Measurements from ENCODE around the gene PGBD5. TPM values are rescaled to one million over a fixed set of nuclear protein-coding genes. Genes with fewer than 3 reads are reported as not detected.

PGBD5 gene
- polyA plus RNA-seq, 4 donors = 5.7 to 7.3 (median 6.7) TPM

DNA sequence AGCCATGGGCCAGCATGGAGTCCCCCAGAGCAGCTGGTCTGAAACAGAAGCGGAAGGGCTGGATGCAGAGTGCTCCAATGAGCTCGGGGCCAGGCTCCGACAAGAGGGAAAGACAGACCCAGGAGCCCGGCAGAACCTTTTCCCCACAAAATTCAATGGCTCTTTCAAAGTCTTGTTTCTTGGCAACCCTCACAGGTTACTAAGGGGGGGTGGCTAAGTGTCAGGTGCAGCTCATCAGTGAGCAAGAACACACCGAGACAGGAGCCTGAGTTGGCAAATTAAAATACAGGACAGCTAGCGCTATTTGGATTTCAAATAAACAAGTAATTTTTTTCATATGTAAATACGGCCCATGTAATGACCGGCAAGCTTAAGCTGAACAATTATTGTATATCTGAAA lies 27.3 kb downstream of the PGBD5 start:
- DNase-seq (ENCODE audit: low read depth in 4 of 4, low spot score in 3 of 4) = no peak

DNA sequence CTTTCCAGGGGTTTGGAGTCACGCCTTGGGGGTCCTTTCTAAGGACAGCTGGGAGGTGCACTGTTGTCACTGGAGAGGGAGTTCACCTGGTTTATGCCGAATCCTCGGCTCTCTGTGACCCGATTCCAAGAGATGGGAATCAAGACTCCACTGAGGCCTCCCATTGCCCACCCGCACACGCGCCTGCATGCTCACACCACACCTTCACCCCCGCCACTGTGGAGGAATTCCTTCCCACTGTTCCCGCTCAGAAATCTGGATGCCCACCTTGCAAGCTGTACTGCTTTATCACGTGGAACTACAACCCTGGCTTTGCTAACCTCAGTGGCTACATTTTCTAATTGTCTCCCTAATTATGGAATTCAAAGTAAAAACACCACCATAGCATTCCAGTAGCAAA lies 29.2 kb downstream of the PGBD5 start:
- no peak for DNase-seq (ENCODE audit: low read depth in 4 of 4, low spot score in 3 of 4)

DNA sequence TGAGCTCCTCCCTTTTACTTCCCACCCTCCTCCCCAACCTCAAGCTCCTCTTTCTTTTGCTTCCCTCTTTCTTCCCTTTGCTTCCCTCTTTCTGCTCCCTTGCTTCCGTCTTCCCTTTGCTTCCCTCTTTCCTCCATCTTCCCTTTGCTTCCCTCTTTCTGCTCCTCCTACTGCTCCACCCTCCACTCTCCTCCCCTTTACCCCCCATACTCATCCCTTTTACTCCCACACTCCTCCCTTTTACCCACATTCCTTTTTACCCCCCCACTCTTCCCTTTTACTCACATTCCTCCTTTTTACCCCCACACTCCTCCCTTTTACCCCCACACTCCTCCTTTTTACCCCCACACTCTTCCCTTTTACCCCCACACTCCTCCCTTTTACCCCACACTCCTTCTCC lies 30.2 kb downstream of the PGBD5 start:
- no peak for DNase-seq (ENCODE audit: low read depth in 4 of 4, low spot score in 3 of 4)

DNA sequence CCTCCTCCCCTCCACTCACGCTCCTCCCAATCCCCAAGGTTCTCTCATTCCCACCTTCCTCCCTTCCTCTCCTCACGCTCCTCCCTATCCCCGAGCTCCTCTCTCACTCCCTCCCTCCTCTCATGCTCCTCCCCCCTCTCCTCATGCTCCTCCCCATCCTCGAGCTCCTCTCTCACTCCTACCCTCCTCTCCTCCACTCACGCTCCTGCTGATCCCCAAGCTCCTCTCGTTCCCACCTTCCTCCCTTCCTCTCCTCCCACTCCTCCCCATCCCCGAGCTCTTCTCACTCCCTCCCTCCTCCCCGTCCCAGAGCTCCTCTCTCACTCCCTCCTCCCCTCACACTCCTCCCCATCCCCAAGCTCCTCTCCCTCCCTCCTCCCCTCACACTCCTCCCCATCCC lies 31.4 kb downstream of the PGBD5 start:
- no peak for DNase-seq (ENCODE audit: low read depth in 4 of 4, low spot score in 3 of 4)

DNA sequence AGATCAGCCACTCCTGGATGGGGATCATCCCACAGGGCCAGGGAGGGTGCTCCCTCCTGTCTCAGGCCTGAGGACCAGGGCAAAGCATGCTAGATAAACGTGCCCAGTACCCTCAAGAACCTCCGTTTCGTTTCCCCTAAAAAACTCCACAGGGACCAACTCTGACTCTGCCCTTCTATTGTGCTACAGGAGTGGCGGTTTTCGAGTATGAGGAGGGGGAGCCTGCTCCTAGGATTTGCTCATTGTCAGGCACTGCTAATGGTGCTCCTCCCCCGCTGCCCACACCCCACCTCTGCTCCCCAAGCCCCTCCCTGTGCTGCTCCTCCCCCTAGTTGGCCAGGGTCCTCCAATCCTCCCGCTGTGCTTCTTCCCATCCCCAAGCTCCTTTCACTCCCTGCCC lies 32.0 kb downstream of the PGBD5 start:
- DNase-seq (ENCODE audit: low read depth in 4 of 4, low spot score in 3 of 4) = no peak

DNA sequence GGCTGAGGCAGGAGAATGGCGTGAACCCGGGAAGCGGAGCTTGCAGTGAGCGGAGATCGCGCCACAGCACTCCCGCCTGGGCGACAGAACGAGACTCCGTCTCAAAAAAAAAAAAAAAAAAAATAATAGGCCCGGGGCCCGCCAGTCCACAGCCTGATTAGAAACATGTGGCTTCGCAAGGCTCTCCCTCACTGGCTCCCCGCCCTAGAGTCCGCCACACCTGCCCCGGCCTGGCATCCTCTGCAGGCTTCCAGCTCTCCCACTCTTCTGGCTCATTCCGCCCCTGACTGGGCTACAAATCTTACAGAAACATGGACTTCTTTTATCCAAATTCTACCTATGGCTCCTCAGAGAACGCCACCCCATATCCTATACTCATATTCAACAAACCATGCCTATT lies 32.4 kb downstream of the PGBD5 start:
- no peak for DNase-seq (ENCODE audit: low read depth in 4 of 4, low spot score in 3 of 4)

DNA sequence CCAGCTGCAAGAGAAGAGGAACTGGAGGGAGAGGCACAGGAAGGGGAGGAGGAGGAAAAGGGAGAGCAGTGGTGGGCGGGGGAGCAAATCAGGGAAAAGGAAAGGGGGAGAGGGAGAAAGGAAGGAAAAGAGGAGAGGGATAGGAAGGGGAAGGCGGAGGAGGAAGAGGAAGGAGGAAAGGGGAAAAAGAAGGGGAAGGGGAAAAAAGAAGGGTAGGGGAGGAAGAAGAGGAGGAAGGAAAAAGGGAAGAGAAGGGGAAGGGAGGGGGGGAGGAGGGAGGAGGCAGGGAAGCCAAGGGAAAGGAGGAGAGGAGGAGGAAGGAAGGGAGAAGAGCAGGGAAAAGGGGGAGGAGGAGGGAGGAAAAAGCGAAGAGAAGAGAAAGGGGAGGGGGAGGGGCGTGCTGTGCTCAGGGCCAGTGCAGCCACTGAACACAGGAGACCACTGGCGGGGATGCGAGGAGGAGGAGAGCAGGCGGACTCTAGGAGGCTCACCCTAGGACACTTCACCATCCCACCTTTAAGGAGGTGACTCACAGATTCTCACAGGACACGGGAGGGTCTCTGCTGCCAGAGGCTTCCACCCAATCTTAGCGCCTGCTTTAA lies 33.1 kb downstream of the PGBD5 start:
- DNase-seq (ENCODE audit: low read depth in 4 of 4, low spot score in 3 of 4) = no peak

DNA sequence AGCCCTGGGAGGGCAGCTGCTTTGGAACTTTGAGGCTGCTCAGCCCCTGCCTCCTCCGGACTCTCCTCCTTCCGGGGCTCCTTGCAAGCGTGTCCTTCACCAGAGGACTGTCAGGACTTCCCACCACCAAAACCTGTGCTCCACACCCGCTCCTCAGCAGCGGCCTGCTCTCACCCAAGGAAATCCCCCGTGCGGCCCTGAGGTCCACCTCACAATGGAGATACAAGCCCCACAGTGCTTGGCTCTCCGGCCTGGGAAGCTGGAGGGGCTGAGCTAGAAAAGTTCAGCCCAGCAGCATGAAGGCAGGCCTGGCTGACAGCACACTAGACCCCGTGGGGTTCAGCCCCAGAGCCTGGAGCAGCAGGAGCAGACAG lies 33.6 kb downstream of the PGBD5 start:
- DNase-seq (ENCODE audit: low read depth in 4 of 4, low spot score in 3 of 4) = no peak

DNA sequence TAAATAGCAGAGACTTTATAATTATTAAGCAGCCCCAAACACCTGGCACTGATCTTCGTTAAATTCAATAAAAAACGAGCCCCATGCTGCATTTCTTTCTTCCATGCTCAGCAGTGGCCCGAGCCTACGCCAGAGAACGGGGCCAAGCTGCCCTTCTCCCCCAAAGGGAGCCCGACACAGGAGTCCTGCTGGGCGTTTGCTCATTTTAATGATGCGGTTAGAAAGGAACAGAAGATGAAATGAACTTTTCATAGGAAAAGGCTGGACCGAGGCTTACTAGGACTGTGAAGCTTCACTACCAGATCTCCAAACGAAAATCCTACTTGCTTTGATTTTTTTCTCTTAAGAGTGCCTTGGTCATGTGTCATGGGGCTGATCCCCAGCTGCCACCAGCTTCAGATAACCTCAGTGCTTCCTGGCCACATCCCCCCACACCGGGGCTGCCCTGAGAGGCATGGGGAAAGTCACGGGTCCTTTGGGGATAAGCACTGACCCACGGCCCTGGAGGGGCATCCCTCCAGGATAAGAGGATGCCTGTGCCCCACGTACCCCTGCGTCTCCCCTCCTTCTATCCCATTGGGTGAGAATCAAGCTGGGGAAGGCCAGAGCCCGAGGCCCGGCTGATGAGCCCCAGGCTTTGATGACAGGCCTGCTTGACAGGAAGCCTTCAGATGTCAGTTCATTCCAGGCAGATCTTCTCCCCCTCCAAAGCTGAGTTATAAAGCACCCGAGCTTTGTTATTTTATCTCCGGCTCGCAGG lies 34.2 kb downstream of the PGBD5 start:
- DNase-seq (ENCODE audit: low read depth in 4 of 4, low spot score in 3 of 4) = no peak

DNA sequence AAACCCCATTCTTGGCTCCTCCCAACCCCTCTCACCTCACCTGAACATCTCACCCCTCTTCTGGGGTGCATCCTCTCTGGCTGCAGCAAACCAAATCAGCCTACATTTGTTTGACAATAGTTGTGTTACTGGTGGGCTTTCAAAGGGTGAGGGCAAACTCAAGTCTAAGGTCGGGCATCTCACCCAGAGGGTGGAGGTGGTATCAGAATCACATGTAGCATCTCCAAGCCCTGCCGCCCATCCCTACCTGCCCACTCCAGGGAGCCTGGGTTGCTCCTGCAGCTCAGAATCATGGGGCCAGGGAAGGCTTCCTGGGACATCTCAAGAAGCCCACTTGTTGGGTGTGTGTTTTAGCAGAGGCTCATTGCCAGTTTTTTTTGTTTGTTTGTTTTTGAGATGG lies 35.8 kb downstream of the PGBD5 start:
- DNase-seq (ENCODE audit: low read depth in 4 of 4, low spot score in 3 of 4) = no peak

DNA sequence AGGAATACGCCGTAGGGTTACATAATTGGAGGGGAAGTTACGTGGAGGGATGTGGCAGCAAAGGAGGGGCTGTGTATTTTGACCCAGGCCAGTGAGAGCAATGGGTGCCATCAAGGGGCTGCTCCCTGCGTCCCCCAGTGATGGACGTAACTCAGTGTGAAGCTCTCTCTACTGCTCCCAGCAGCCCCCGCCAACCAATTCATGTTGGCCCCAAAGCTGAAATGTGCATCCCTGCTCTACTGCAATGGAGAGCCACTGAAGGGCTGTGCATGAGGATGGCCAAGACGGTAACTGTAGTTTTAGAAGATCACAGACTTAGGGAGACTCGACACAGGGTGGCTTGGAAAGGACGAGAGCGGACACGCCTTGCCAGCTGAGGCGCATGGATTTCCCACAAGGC lies 38.3 kb downstream of the PGBD5 start:
- DNase-seq (ENCODE audit: low read depth in 4 of 4, low spot score in 3 of 4) = no peak

DNA sequence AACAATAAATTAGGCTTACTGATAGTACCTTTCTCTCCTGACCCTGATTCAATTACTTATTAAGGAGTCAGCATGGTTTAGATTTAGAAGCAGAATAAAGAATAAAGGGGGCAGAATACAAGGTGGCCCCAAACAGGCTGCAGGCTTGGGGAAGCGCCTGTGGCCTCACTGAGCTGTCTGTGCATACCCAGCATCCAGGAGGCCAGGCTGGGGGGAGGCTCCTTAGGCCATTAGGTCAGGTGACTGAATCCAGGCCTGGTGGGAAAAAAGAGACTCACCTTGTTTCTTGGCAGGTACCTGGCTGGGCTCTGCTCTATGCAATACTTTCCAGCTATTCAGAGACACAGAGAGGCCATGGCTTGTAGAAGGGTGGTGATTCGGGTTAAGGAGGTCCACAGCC lies 38.8 kb downstream of the PGBD5 start:
- DNase-seq (ENCODE audit: low read depth in 4 of 4, low spot score in 3 of 4) = no peak

DNA sequence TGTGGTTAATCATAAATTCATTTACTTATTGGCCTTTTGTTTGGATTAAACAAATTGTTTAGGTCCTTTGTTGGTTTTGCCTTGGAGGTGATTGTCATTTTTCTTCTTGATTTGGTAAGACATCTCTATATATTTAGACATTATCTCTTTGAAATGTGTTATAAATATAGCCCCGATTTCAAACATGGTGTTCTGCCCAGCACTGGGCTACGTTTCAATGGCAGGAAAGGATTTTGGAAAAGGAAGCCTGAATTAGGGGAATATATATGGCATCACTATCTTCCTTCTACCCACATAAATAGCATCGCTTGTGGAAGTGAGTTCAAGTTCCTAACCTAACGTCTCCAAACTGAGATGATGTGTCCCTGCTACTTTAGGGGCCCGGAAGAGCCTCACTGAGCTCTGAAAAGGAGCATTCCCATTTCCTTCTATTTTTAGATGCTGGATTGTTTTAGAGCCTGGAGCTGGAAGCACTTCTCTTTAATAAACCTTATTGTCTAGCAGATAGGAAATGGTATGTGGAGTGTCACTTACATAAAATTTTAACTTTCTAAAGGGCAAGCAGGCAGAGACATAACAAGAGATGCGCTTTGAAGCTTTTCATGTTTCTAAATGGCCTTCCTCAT lies 39.4 kb downstream of the PGBD5 start:
- DNase-seq (ENCODE audit: low read depth in 4 of 4, low spot score in 3 of 4) = no peak

DNA sequence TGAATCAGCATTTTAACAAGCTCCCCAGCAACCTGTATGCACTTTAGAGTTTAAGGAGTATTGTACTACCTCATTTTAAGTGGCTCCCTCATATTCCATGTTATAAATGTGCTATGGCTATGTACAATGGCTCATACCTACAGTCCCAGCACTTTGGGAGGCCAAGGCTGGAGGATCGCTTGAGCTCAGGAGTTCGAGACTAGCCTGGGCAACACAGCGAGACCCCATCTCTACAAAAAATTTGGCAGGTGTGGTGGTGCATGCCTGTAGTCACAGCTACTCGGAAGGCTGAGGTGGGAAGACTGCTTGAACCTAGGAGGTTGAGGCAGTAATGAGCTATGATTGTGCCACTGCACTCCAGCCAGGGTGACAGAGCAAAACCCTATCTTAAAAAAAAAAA lies 40.2 kb downstream of the PGBD5 start:
- DNase-seq (ENCODE audit: low read depth in 4 of 4, low spot score in 3 of 4) = no peak

DNA sequence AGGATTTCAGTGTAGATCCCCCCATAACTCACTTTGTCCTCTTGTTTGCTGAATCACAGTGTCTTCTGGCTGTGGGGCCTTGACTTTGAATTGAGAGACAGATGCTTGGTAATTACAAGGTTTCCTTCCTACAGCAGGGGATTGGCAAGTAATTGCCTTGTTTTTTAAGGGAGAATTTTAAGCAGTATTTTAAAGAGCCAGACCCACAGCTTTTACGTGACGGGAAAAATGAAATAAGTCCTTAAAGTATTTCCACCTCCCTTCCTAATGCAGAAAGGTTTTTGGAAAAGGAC lies 41.0 kb downstream of the PGBD5 start:
- DNase-seq (ENCODE audit: low read depth in 4 of 4, low spot score in 3 of 4) = no peak

DNA sequence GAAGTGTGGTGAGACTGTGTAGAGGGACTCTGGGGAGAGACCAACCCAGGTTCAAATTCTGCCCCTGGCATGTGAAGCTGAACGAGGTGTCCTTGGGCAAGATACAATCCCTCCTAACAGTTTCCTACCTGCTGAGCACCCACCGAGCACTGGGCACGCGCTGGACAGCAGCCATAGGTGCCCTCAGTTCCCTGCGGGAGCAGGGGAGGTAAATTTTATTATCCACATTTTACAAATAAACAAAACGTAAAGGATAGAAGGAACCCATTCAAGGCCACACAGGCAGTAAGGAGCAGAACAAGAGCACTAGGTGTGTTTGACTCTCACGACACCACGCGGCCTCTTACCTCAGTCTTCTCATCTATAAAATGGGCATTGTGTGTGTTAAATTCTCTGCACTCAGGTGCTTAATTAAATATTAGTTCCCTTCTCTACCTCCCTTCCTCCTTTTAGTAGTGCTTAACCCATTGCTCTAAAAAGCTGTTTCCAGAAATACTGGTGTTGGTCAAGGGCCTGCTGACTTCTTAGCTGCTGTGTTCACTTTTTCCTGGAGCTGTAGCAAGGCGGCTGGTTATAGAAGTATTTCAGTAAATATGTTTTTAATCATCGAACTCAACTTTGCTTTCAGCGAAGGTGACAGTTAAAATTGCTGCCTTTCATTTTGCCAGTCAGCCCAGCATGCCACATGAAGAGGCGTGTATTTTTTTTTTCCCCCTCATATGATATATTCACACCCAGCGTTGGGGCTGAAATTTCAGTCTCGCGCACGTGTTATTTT lies 41.6 kb downstream of the PGBD5 start:
- DNase-seq (ENCODE audit: low read depth in 4 of 4, low spot score in 3 of 4) = no peak

DNA sequence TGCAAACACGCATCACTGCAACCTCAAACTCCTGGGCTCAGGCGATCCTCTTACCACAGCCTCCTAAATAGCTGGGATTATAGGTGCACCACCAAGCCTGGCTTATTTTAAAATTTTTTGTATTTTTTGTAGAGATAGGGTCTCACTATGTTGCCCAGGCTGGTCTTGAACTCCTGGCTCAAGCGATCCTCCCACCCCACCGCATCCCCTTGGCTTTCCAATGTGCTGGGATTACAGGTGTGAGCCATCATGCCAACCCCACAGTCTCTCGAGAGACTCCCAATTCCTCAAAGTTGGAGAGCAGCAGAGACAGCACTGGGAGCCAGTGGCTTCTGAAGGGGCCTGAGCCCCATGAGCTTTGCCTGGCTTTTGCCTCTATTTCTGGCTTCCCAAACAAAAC lies 42.7 kb downstream of the PGBD5 start:
- DNase-seq (ENCODE audit: low read depth in 4 of 4, low spot score in 3 of 4) = no peak

DNA sequence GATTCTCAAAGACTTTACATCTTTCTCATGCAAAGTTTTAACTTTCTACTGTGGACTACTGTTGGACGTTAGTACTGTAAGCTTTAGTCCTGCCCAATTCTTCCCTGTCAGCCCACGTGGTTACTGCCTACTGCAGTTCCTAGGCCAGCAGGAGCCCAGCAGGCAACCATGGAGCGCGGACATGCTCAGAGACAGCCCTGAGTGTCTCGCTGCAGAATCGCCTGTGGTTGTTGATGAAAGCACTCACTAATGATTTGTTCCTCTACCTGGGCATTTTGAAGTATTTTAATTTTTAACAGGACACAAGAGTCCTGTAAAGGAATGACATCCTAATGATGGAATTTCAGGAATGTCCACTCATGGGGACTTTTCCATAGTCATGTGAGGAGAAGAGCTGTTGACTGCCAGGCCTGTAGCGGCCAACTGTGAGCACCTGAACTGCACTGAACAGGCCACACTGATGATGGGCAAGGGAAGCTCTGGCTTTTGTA lies 44.1 kb downstream of the PGBD5 start:
- peak in 2 of 4 donors; percentile 23 to 43 for DNase-seq (ENCODE audit: low read depth in 4 of 4, low spot score in 3 of 4)

DNA sequence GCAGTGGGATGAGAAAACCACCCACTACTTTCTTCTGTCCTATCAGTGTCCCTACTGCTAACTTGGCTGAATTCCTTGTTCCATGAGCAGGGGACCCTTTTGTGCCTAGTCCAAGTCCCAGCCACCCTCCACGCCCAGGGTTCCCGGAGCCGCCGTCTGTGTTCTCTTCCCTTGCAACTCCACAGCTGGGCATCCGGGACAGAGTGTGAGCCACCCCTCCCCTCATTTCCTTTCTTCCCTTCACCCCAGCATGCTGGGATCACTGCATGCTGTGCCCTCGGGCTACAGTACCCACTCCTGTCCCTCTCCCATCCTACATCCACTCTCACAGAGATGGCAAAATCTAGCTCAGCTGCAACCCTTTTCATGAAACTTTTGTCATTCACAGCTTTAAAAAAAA lies 44.5 kb downstream of the PGBD5 start:
- no peak for DNase-seq (ENCODE audit: low read depth in 4 of 4, low spot score in 3 of 4)

DNA sequence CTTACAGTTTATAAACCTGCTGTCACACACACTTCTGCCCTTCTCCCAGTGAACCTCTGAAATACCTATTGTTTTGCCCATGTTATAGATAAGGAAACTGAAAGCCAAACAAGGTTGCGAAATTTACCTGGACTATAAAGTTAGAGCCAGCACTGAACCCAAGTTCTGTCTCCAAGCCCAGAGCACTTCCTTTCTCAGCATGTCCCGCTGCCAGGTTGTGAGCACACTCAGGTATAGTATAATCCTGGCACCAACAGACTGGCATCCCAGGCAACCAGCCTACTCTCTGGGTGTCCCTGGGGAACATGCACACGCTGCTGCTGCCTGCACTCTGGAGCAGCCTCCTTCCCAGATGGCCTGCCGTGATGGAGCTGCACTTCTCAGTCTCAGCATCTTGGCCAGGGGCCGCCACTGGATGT lies 45.1 kb downstream of the PGBD5 start:
- no peak for DNase-seq (ENCODE audit: low read depth in 4 of 4, low spot score in 3 of 4)

DNA sequence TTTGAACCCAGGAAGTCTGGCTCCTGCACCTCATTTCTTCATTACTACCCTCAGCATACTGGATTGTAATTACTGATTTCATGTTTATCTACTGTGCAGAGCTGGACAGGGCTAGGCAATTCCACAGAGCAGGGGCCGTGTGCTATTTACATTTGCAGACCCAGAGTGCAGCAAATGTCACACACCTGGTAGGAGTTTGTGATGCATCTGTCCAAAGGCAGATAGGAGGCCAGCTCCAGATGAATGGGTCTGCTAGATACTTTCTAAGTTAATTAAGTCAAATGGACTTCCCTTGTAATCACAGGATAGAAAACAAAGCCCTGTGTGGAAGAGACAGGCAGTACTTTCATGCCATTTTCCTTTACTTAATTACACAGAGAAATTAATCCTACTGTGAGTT lies 46.2 kb downstream of the PGBD5 start:
- no peak for DNase-seq (ENCODE audit: low read depth in 4 of 4, low spot score in 3 of 4)

DNA sequence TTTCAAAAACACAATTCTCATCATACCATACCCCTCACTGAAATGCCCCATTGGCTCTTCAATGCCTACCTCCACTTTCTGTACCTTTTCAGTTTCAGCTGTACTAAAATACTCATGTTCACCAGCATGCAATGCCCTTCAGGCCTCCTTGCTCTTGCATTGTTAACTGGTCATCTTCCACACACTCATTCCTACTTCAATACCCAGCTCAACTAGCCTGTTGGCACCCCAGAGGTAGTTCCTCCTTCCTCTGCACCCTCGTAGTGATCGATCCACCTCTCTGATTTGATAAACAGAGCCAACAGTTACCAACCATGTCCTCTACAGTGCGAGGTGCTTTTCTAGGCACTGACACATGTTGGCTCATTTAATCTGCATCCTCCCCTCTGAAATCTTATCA lies 46.7 kb downstream of the PGBD5 start:
- DNase-seq (ENCODE audit: low read depth in 4 of 4, low spot score in 3 of 4) = no peak

Measured in right renal pelvis (tissue), 4 donors.